ENCODE results near the gene OTOR. TPM values are rescaled to one million over a fixed set of nuclear protein-coding genes. Genes with fewer than 3 reads are reported as not detected.

OTOR gene
- total RNA-seq, 1 experiment from 2014 or later, result not detected

GRCh38 chr20:16732506-16733152 lies 15.5 kb upstream of the OTOR start:
- intact Hi-C loops (cut with micrococcal nuclease; ENCODE audit: unreplicated experiment), result no loop called here
- ChIA-PET CTCF (no interaction called here), POLR2A (no interaction called here)
- BruUV-seq (replicated peaks), result no TSS peak
- H3K4me1 ChIP-seq (ENCODE audit: control insufficient read depth, insufficient read depth, low read length), result peaks cover 3% of the 10 kb centered on the region; the same call in 1 of the 2 replicates
- H3K27ac ChIP-seq (ENCODE audit: low read length), result no peak overlapping the region
- peaks cover 8% of the 10 kb centered on the region; the same call in 1 of the 2 replicates for H3K9me3 ChIP-seq (ENCODE audit: control insufficient read depth, insufficient read depth, low read depth, low read length)
- TF ChIP-seq TCF7L2 (IDR thresholded peaks at IDR 0.05; ENCODE audit: low read depth, low read length) (no peak), POLR2AphosphoS5 (IDR thresholded peaks at IDR 0.05; ENCODE audit: low read depth, low read length) (no peak), SIN3A (IDR thresholded peaks at IDR 0.05; ENCODE audit: borderline replicate concordance, insufficient read depth, low read depth, low read length) (no peak), CTCF (IDR thresholded peaks at IDR 0.05) (no peak)
- TF ChIP-seq, protein P1, sequence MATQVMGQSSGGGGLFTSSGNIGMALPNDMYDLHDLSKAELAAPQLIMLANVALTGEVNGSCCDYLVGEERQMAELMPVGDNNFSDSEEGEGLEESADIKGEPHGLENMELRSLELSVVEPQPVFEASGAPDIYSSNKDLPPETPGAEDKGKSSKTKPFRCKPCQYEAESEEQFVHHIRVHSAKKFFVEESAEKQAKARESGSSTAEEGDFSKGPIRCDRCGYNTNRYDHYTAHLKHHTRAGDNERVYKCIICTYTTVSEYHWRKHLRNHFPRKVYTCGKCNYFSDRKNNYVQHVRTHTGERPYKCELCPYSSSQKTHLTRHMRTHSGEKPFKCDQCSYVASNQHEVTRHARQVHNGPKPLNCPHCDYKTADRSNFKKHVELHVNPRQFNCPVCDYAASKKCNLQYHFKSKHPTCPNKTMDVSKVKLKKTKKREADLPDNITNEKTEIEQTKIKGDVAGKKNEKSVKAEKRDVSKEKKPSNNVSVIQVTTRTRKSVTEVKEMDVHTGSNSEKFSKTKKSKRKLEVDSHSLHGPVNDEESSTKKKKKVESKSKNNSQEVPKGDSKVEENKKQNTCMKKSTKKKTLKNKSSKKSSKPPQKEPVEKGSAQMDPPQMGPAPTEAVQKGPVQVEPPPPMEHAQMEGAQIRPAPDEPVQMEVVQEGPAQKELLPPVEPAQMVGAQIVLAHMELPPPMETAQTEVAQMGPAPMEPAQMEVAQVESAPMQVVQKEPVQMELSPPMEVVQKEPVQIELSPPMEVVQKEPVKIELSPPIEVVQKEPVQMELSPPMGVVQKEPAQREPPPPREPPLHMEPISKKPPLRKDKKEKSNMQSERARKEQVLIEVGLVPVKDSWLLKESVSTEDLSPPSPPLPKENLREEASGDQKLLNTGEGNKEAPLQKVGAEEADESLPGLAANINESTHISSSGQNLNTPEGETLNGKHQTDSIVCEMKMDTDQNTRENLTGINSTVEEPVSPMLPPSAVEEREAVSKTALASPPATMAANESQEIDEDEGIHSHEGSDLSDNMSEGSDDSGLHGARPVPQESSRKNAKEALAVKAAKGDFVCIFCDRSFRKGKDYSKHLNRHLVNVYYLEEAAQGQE (IDR thresholded peaks at IDR 0.05; ENCODE audit: insufficient read depth in 1 of 2, low read depth in 2 of 2, low read length in 1 of 2), result no peak
- in situ Hi-C loops (cut with HindIII; ENCODE audit: low pct_unique_long_range_greater_than_20kb, low sequenced_read_pairs), result no loop called here
- ATAC-seq, result no peak
- H3K27me3 ChIP-seq (ENCODE audit: control insufficient read depth, insufficient read depth, low read length), result peaks cover 8% of the 10 kb centered on the region
- H3K36me3 ChIP-seq (ENCODE audit: control insufficient read depth, insufficient read depth, low read length), result peaks cover 38% of the 10 kb centered on the region
- no peak for DNase-seq (ENCODE audit: low read depth, low spot score)
- no peak overlapping the region for H3K4me3 ChIP-seq (ENCODE audit: low read depth in 2 of 2, low read length in 2 of 2)

- Histone ChIP-seq H3K36me3 (ENCODE audit: control insufficient read depth, insufficient read depth, low read length) (peaks cover 21% of the 10 kb centered on the region; the same call in 1 of the 2 replicates), H3K27me3 (ENCODE audit: control insufficient read depth, insufficient read depth, low read length) (no peaks in the 10 kb centered on the region), H3K4me1 (ENCODE audit: control insufficient read depth, insufficient read depth, low read length) (no peaks in the 10 kb centered on the region), H3K27ac (ENCODE audit: low read length) (no peak overlapping the region), H3K9me3 (ENCODE audit: control insufficient read depth, insufficient read depth, low read depth, low read length) (no peaks in the 10 kb centered on the region), H3K4me3 (ENCODE audit: low read depth in 2 of 2, low read length in 2 of 2) (no peak overlapping the region)
- POLR2A ChIA-PET, result no interaction called here
- no peak for ATAC-seq
- intact Hi-C loops (cut with micrococcal nuclease; ENCODE audit: unreplicated experiment), result no loop called here
- no peak for DNase-seq (ENCODE audit: low read depth, low spot score)
- in situ Hi-C loops (cut with HindIII; ENCODE audit: low pct_unique_long_range_greater_than_20kb, low sequenced_read_pairs), result no loop called here
- TF ChIP-seq CTCF (IDR thresholded peaks at IDR 0.05), result no peak
- TF ChIP-seq TCF7L2 (IDR thresholded peaks at IDR 0.05; ENCODE audit: low read depth, low read length), result no peak
- TF ChIP-seq, protein P1 (IDR thresholded peaks at IDR 0.05; ENCODE audit: insufficient read depth in 1 of 2, low read depth in 2 of 2, low read length in 1 of 2), result no peak
- TF ChIP-seq POLR2AphosphoS5 (IDR thresholded peaks at IDR 0.05; ENCODE audit: low read depth, low read length), result no peak
- TF ChIP-seq SIN3A (IDR thresholded peaks at IDR 0.05; ENCODE audit: borderline replicate concordance, insufficient read depth, low read depth, low read length), result no peak
- no TSS peak for BruUV-seq (replicated peaks)
- CTCF ChIA-PET, result no interaction called here
Observed at GRCh38 chr20:16740365-16741072, 7.6 kb upstream of the OTOR start.

Measured in Panc1 (cell line).